BJ (cell line): Measurements from ENCODE around the gene PLD4. TPM values are rescaled to one million over a fixed set of nuclear protein-coding genes. Genes with fewer than 3 reads are reported as not detected.

ENCODE experiments used
- CTCF ChIA-PET: fragments of 350-600 bp; formaldehyde crosslinking; extraction: SDS; loops from one replicate; lab custom pipeline; 2021; ENCODE audit warnings: antibody characterized with exemption, inconsistent platforms; lab: Yijun Ruan, JAX
- POLR2A ChIA-PET: fragments of 300-600 bp; sonication (Branson Sonifier 250); formaldehyde crosslinking; extraction: SDS; loops from one replicate; lab custom pipeline; 2021; ENCODE audit warnings: antibody characterized with exemption; lab: Charles Lee
- DNase-seq: peaks from one replicate; pipeline ENCODE4 v3.0.0-alpha.2; 2011; ENCODE audit warnings: low read depth
- H3K27me3 ChIP-seq: 2 replicates; pipeline ENCODE4 v1.6.0; 2011; ENCODE audit warnings: low read length; ENCODE audit not compliant: control insufficient read depth, insufficient read depth
- H3K36me3 ChIP-seq: 2 replicates; pipeline ENCODE4 v1.5.1; 2011; ENCODE audit warnings: low read length; ENCODE audit not compliant: control insufficient read depth, insufficient read depth
- H3K4me3 ChIP-seq: 2 replicates; pipeline ENCODE4 v1.5.1; 2011; ENCODE audit warnings: low read depth, mild to moderate bottlenecking, control low read depth, low read length
- CTCF ChIP-seq: IDR thresholded peaks from 2 replicates; pipeline ENCODE4 v1.5.1; 2011; ENCODE audit warnings: low read depth, mild to moderate bottlenecking, control low read depth, inconsistent platforms, low read length, moderate library complexity; ENCODE audit not compliant: insufficient read depth
- polyA plus RNA-seq: library from polyadenylated mRNA; depleted of rRNA; stranded (reverse); fragments of >200 nt; gene quantifications from 2 replicates; pipeline ENCODE4 v1.2.3, GENCODE V29; 2011

Gene PLD4
- polyA plus RNA-seq, 1 experiment: 0.02 TPM

DNA sequence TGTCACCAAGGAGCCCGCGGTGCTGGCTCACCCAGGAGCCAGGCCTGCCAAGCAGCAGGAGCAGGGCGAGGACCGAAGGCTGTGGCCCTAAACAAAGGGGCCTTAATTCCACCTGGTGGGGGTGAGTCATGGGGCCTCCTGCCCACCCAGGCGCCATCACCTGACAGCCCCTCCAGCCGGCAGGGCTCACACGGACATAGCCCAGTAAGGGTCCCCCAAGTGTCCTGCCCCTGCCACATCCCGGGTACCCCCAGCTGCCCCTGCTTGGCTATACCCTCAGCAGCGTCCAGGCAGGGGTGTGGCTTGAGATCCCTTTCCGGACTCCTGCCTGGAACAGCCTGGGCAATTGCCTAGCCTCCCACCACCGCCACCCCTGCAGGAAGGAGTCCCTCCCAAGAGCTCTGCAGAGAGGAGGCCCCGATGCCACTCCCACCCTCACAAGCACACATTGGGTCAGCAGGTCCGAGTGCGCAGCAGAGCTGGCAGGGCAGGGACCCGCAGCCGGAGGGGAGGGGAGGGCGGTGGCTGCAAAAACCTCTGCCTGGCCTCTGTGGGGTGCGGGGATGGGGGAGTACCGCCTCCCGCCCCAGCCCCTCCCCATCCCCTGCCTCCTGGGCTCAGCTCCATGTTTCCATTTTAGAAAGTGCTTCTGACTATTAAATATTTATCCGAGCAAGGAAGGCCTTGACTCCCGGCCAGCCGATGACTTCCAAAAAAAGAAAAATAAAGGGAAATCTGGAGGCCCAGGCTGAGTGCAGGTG lies 48.9 kb downstream of the PLD4 start:
- TF ChIP-seq CTCF: no peak
- H3K36me3 ChIP-seq: no peaks in the 10 kb centered on the region
- no peaks in the 10 kb centered on the region for H3K27me3 ChIP-seq
- ChIA-PET POLR2A (interaction anchor here (0.6 to 1.0 kb wide), 2 partner anchors 40 to 48 kb away, joined by 3 to 4 read pairs; partner anchors contain the start of gene CDCA4), CTCF (interaction anchor here (0.8 to 5.3 kb wide), 10 partner anchors 10 to 113 kb away, joined by 3 to 159 read pairs (median 5); partner anchors contain the start of gene PLD4)
- no peak overlapping the region for H3K4me3 ChIP-seq
- DNase-seq: no peak

GRCh38 chr14:104974146-104974541 lies 49.5 kb downstream of the PLD4 start:
- POLR2A ChIA-PET: no interaction called here

GRCh38 chr14:104974665-104975390 lies 50.1 kb downstream of the PLD4 start:
- ChIA-PET CTCF (interaction anchor here (0.6 to 5.3 kb wide), 25 partner anchors 9 to 306 kb away, joined by 3 to 159 read pairs (median 4); partner anchors contain the start of genes CDCA4, CLBA1 and PLD4), POLR2A (no interaction called here)
- H3K4me3 ChIP-seq: no peak overlapping the region
- DNase-seq: no peak
- no peaks in the 10 kb centered on the region for H3K36me3 ChIP-seq
- H3K27me3 ChIP-seq: no peaks in the 10 kb centered on the region
- TF ChIP-seq CTCF: no peak

More at GRCh38 chr14:104974146-104974541, 49.5 kb downstream of the PLD4 start:
- no peak for DNase-seq
- H3K27me3 ChIP-seq: no peaks in the 10 kb centered on the region
- no peak overlapping the region for H3K4me3 ChIP-seq
- TF ChIP-seq CTCF: no peak
- H3K36me3 ChIP-seq: no peaks in the 10 kb centered on the region
- CTCF ChIA-PET: interaction anchor here (0.6 to 5.3 kb wide), 15 partner anchors 10 to 307 kb away, joined by 3 to 159 read pairs (median 5); partner anchors contain the start of genes CLBA1 and PLD4

DNA sequence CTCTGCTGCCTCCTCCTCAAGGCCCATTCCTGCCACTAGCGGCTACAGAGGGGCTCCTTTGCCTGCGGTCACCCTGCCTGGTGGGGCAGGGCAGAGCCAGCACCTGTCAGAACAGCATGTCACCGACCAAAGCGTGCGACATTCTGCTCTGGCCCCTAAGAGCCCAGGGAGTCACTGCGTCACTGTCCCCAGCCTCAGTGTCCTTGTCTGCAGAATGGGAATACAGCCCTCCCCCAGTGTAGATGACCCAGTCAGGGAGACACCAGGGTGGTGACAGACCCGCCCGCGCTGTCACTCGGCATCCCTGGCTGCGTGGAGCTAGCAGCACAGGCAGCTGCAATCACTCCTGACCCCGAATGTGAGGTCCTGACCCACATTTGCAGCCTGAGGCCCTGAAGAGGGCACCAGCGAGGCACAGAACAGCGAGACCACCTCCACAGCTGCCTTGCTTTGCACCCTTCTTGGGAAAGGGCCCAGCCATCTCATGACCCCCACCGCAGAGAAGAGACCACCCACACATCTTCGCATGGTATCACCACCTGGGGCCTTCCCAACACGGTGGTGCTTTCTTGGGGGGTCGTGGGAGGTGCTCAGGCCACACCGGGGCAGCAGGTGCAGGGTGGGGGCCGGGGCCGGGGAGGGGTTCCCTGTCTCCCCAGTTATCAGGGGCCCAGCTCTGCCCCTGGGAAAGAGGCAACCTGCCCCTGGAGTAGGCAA lies 51.0 kb downstream of the PLD4 start:
- H3K4me3 ChIP-seq: no peak overlapping the region
- no peaks in the 10 kb centered on the region for H3K27me3 ChIP-seq
- DNase-seq: no peak
- ChIA-PET POLR2A (no interaction called here), CTCF (interaction anchor here (0.9 to 5.3 kb wide), 20 partner anchors 8 to 112 kb away, joined by 3 to 159 read pairs (median 5); partner anchors contain the start of genes CDCA4 and CLBA1)
- no peak for TF ChIP-seq CTCF
- H3K36me3 ChIP-seq: no peaks in the 10 kb centered on the region
